T-helper 2 cell (primary cell): ENCODE measurements around the gene ANKS4B.
"Not testable (repeated sequence)": the region's sequence is repeated elsewhere in the genome, so short reads cannot be mapped to it uniquely, and the experiment has no call there.

Source experiments
- DNase-seq, 5 experiments: peaks; one replicate each; pipeline versions ENCODE4 v3.0.0 to v3.0.0-alpha.2; 2012 to 2022

ANKS4B gene

GRCh38 chr16:21219551-21219950, 13.9 kb upstream of the ANKS4B start:
- DNase-seq = no peak

- DNase-seq = no peak
Measured at GRCh38 chr16:21222495-21223337, 10.8 kb upstream of the ANKS4B start.

- DNase-seq = no peak
Measured at GRCh38 chr16:21223787-21224186, 9.7 kb upstream of the ANKS4B start.

GRCh38 chr16:21224800-21225199, 8.7 kb upstream of the ANKS4B start:
- DNase-seq = no peak

GRCh38 chr16:21226749-21227148, 6.8 kb upstream of the ANKS4B start:
- DNase-seq = no peak

GRCh38 chr16:21227866-21228265, 5.6 kb upstream of the ANKS4B start:
- DNase-seq = no peak

GRCh38 chr16:21228361-21228872, 5.1 kb upstream of the ANKS4B start:
- no peak for DNase-seq

- DNase-seq = no peak
Measured at GRCh38 chr16:21233045-21233520, 416 bp upstream of the ANKS4B start.

- no peak for DNase-seq
Measured at GRCh38 chr16:21235199-21235585, 1.7 kb downstream of the ANKS4B start.

GRCh38 chr16:21236831-21237230, 3.3 kb downstream of the ANKS4B start:
- DNase-seq = no peak

- no peak for DNase-seq
Measured at GRCh38 chr16:21239646-21240045, 6.1 kb downstream of the ANKS4B start.

GRCh38 chr16:21242756-21243155, 9.3 kb downstream of the ANKS4B start:
- no peak for DNase-seq

- no peak for DNase-seq
Measured at GRCh38 chr16:21244518-21245215, 11.2 kb downstream of the ANKS4B start.

- DNase-seq = not testable (repeated sequence)
Measured at GRCh38 chr16:21248179-21248578, 14.7 kb downstream of the ANKS4B start.

- DNase-seq = no peak
Measured at GRCh38 chr16:21250072-21250923, 16.8 kb downstream of the ANKS4B start.

GRCh38 chr16:21253470-21253869, 20.0 kb downstream of the ANKS4B start:
- DNase-seq = no peak

GRCh38 chr16:21256636-21257035, 23.1 kb downstream of the ANKS4B start:
- DNase-seq = no peak

- no peak for DNase-seq
Measured at GRCh38 chr16:21257284-21257683, 23.8 kb downstream of the ANKS4B start.

- no peak for DNase-seq
Measured at GRCh38 chr16:21260870-21261791, 27.6 kb downstream of the ANKS4B start.

GRCh38 chr16:21262779-21263639, 29.5 kb downstream of the ANKS4B start:
- DNase-seq = no peak
